Mucosa of rectum (tissue), 2 donors: ENCODE results near the gene CHODL.

Experiments
- H3K27ac ChIP-seq, 2 donors: one replicate each; pipeline ENCODE4 v1.7.0; 2013; ENCODE audit warnings: inconsistent platforms in 2 of 2, low read depth in 2 of 2, low read length in 2 of 2
- H3K27me3 ChIP-seq, 2 donors: one replicate each; pipeline ENCODE4 v1.7.0; 2013; ENCODE audit warnings: low read length in 2 of 2; ENCODE audit not compliant: control insufficient read depth in 2 of 2, insufficient read depth in 2 of 2
- H3K36me3 ChIP-seq, 2 donors: one replicate each; pipeline ENCODE4 v1.7.0; 2013; ENCODE audit warnings: low read length in 2 of 2; ENCODE audit not compliant: control insufficient read depth in 2 of 2, insufficient read depth in 2 of 2
- H3K4me1 ChIP-seq, 2 donors: one replicate each; pipeline ENCODE4 v1.7.0; 2013; ENCODE audit warnings: low read length in 2 of 2, mild to moderate bottlenecking in 1 of 2; ENCODE audit not compliant: control insufficient read depth in 2 of 2, insufficient read depth in 2 of 2
- H3K4me3 ChIP-seq, 2 donors: one replicate each; pipeline ENCODE4 v1.7.0; 2013; ENCODE audit warnings: low read length in 2 of 2
- H3K9ac ChIP-seq, 2 donors: one replicate each; pipeline ENCODE4 v1.7.0; 2013; ENCODE audit warnings: low read length in 2 of 2, low read depth in 1 of 2, mild to moderate bottlenecking in 1 of 2
- H3K9me3 ChIP-seq, 2 donors: one replicate each; pipeline ENCODE4 v1.7.0; 2013; ENCODE audit warnings: low read length in 2 of 2; ENCODE audit not compliant: control insufficient read depth in 2 of 2
- donor health status: healthy.
- donor health status: Normal muscosa, but diverticular disease.

Gene CHODL

GRCh38 chr21:18275781-18276180 lies 31.1 kb downstream of the CHODL start:
- no peaks in the 10 kb centered on the region for H3K9me3 ChIP-seq
- no peak overlapping the region for H3K9ac ChIP-seq
- H3K4me3 ChIP-seq = no peak overlapping the region
- no peak overlapping the region for H3K27ac ChIP-seq
- no peaks in the 10 kb centered on the region for H3K27me3 ChIP-seq
- no peaks in the 10 kb centered on the region for H3K36me3 ChIP-seq
- H3K4me1 ChIP-seq = no peaks in the 10 kb centered on the region

- H3K9me3 ChIP-seq = no peaks in the 10 kb centered on the region
- H3K27ac ChIP-seq = no peak overlapping the region
- no peak overlapping the region for H3K9ac ChIP-seq
- no peaks in the 10 kb centered on the region for H3K27me3 ChIP-seq
- H3K4me1 ChIP-seq = no peaks in the 10 kb centered on the region
- H3K4me3 ChIP-seq = no peak overlapping the region
- no peaks in the 10 kb centered on the region for H3K36me3 ChIP-seq
Observed at GRCh38 chr21:18285379-18285778, 40.7 kb downstream of the CHODL start.

GRCh38 chr21:18289876-18290275 lies 45.2 kb downstream of the CHODL start:
- no peaks in the 10 kb centered on the region for H3K4me1 ChIP-seq
- no peak overlapping the region for H3K9ac ChIP-seq
- no peaks in the 10 kb centered on the region for H3K36me3 ChIP-seq
- no peak overlapping the region for H3K4me3 ChIP-seq
- H3K9me3 ChIP-seq = no peaks in the 10 kb centered on the region
- no peak overlapping the region for H3K27ac ChIP-seq
- H3K27me3 ChIP-seq = no peaks in the 10 kb centered on the region

GRCh38 chr21:18294100-18294499 lies 49.5 kb downstream of the CHODL start:
- Histone ChIP-seq H3K36me3 (no peaks in the 10 kb centered on the region), H3K4me1 (no peaks in the 10 kb centered on the region), H3K9ac (no peak overlapping the region), H3K27me3 (no peaks in the 10 kb centered on the region), H3K4me3 (no peak overlapping the region), H3K27ac (no peak overlapping the region), H3K9me3 (no peaks in the 10 kb centered on the region)

GRCh38 chr21:18298228-18298627 lies 53.6 kb downstream of the CHODL start:
- no peaks in the 10 kb centered on the region for H3K9me3 ChIP-seq
- H3K4me3 ChIP-seq = no peak overlapping the region
- H3K27me3 ChIP-seq = no peaks in the 10 kb centered on the region
- H3K4me1 ChIP-seq = no peaks in the 10 kb centered on the region
- no peaks in the 10 kb centered on the region for H3K36me3 ChIP-seq
- no peak overlapping the region for H3K9ac ChIP-seq
- no peak overlapping the region for H3K27ac ChIP-seq
